Ishikawa (cell line): ENCODE data around the gene GRID2IP.

Source experiments
- CREB1 ChIP-seq: IDR thresholded peaks from 2 replicates; pipeline ENCODE4 v1.6.1; 2012; ENCODE audit warnings: low read depth
- FOXM1 ChIP-seq: IDR thresholded peaks from 2 replicates; pipeline ENCODE4 v1.6.1; 2012; ENCODE audit warnings: low read depth, borderline replicate concordance
- RAD21 ChIP-seq: IDR thresholded peaks from 2 replicates; pipeline ENCODE4 v1.6.1; 2012; ENCODE audit warnings: low read depth
- TAF1 ChIP-seq: IDR thresholded peaks from 2 replicates; pipeline ENCODE4 v1.6.1; 2012; ENCODE audit warnings: low read depth, mild to moderate bottlenecking
- TCF12 ChIP-seq: IDR thresholded peaks from 2 replicates; pipeline ENCODE4 v1.6.1; 2012; ENCODE audit warnings: low read depth
- TEAD4 ChIP-seq: IDR thresholded peaks from 2 replicates; pipeline ENCODE4 v1.6.1; 2012
- YY1 ChIP-seq: IDR thresholded peaks from 2 replicates; pipeline ENCODE4 v1.6.1; 2012; ENCODE audit warnings: low read depth
- TF ChIP-seq, protein P1 (sequence below): IDR thresholded peaks from 2 replicates; pipeline ENCODE4 v1.6.1; 2012; ENCODE audit warnings: low read depth, mild to moderate bottlenecking
- TF ChIP-seq, protein P2 (sequence below): IDR thresholded peaks from 2 replicates; pipeline ENCODE4 v1.6.1; 2012

DNA sequence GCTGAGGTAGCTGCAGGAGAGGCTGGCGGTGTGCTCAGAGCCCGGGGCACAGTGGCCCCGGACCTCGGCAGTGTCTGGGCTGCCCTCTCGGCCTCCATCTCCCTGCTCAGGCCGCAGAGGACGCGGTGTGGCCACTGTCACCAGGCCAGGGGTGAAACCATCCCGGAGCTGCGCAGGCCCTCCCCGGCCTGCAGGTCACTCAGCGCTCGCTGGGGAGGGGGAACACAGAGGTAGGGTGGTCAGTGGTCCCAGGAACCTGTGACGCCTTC is 53.7 kb downstream of the GRID2IP start:
- no peak for TF ChIP-seq TAF1
- TF ChIP-seq, protein P1, sequence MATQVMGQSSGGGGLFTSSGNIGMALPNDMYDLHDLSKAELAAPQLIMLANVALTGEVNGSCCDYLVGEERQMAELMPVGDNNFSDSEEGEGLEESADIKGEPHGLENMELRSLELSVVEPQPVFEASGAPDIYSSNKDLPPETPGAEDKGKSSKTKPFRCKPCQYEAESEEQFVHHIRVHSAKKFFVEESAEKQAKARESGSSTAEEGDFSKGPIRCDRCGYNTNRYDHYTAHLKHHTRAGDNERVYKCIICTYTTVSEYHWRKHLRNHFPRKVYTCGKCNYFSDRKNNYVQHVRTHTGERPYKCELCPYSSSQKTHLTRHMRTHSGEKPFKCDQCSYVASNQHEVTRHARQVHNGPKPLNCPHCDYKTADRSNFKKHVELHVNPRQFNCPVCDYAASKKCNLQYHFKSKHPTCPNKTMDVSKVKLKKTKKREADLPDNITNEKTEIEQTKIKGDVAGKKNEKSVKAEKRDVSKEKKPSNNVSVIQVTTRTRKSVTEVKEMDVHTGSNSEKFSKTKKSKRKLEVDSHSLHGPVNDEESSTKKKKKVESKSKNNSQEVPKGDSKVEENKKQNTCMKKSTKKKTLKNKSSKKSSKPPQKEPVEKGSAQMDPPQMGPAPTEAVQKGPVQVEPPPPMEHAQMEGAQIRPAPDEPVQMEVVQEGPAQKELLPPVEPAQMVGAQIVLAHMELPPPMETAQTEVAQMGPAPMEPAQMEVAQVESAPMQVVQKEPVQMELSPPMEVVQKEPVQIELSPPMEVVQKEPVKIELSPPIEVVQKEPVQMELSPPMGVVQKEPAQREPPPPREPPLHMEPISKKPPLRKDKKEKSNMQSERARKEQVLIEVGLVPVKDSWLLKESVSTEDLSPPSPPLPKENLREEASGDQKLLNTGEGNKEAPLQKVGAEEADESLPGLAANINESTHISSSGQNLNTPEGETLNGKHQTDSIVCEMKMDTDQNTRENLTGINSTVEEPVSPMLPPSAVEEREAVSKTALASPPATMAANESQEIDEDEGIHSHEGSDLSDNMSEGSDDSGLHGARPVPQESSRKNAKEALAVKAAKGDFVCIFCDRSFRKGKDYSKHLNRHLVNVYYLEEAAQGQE, result no peak
- TF ChIP-seq TCF12, result no peak
- TF ChIP-seq RAD21, result no peak
- no peak for TF ChIP-seq FOXM1
- TF ChIP-seq CREB1, result no peak
- TF ChIP-seq, protein P2, sequence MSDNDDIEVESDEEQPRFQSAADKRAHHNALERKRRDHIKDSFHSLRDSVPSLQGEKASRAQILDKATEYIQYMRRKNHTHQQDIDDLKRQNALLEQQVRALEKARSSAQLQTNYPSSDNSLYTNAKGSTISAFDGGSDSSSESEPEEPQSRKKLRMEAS, result no peak
- no peak for TF ChIP-seq YY1
- TF ChIP-seq TEAD4, result no peak
